ENCODE results near the gene GMDS. TPM values are rescaled to one million over a fixed set of nuclear protein-coding genes. Genes with fewer than 3 reads are reported as not detected.

GMDS gene
- total and polyA plus RNA-seq, 2 experiments from 2014 or later, result 30.1 to 36.5 TPM

GRCh38 chr6:2187826-2188225 lies 57.6 kb downstream of the GMDS start:
- H3K27ac Mint-ChIP-seq, result no peak overlapping the region
- peaks cover 15% of the 10 kb centered on the region for H3K4me1 Mint-ChIP-seq
- Histone ChIP-seq H3K4me2 (no peak overlapping the region), H2AFZ (no peak overlapping the region), H3K79me2 (replicated peaks; ENCODE audit: insufficient read depth) (peaks cover 38% of the 10 kb centered on the region), H3K27ac (ENCODE audit: low read depth) (no peak overlapping the region), H4K20me1 (replicated peaks; ENCODE audit: insufficient read depth) (peaks cover 8% of the 10 kb centered on the region; the same call in 1 of the 2 replicates), H3K36me3 (ENCODE audit: insufficient read depth) (no peaks in the 10 kb centered on the region; the same call in 1 of the 2 replicates), H3K4me1 (ENCODE audit: insufficient read depth) (peaks cover 14% of the 10 kb centered on the region), H3K27me3 (ENCODE audit: insufficient read depth) (no peaks in the 10 kb centered on the region), H3F3A (replicated peaks; ENCODE audit: low read depth) (no peaks in the 10 kb centered on the region), H3K9me2 (ENCODE audit: insufficient read depth) (0 out of 2 replicates have a peak, but pooled peaks cover 2% of the 10 kb centered on the region), H3K4me3 (no peak overlapping the region)
- H3K9me3 Mint-ChIP-seq, result peaks cover 3% of the 10 kb centered on the region; the same call in 2 of the 3 replicates
- H3K36me3 Mint-ChIP-seq (ENCODE audit: low read depth), result peaks cover 5% of the 10 kb centered on the region; the same call in 2 of the 3 replicates
- TF ChIP-seq ETS1 (IDR thresholded peaks at IDR 0.05), result no peak
- no peak for TF ChIP-seq EZH2 (IDR thresholded peaks at IDR 0.05; ENCODE audit: low read depth, unreplicated experiment)
- TF ChIP-seq, protein P1, sequence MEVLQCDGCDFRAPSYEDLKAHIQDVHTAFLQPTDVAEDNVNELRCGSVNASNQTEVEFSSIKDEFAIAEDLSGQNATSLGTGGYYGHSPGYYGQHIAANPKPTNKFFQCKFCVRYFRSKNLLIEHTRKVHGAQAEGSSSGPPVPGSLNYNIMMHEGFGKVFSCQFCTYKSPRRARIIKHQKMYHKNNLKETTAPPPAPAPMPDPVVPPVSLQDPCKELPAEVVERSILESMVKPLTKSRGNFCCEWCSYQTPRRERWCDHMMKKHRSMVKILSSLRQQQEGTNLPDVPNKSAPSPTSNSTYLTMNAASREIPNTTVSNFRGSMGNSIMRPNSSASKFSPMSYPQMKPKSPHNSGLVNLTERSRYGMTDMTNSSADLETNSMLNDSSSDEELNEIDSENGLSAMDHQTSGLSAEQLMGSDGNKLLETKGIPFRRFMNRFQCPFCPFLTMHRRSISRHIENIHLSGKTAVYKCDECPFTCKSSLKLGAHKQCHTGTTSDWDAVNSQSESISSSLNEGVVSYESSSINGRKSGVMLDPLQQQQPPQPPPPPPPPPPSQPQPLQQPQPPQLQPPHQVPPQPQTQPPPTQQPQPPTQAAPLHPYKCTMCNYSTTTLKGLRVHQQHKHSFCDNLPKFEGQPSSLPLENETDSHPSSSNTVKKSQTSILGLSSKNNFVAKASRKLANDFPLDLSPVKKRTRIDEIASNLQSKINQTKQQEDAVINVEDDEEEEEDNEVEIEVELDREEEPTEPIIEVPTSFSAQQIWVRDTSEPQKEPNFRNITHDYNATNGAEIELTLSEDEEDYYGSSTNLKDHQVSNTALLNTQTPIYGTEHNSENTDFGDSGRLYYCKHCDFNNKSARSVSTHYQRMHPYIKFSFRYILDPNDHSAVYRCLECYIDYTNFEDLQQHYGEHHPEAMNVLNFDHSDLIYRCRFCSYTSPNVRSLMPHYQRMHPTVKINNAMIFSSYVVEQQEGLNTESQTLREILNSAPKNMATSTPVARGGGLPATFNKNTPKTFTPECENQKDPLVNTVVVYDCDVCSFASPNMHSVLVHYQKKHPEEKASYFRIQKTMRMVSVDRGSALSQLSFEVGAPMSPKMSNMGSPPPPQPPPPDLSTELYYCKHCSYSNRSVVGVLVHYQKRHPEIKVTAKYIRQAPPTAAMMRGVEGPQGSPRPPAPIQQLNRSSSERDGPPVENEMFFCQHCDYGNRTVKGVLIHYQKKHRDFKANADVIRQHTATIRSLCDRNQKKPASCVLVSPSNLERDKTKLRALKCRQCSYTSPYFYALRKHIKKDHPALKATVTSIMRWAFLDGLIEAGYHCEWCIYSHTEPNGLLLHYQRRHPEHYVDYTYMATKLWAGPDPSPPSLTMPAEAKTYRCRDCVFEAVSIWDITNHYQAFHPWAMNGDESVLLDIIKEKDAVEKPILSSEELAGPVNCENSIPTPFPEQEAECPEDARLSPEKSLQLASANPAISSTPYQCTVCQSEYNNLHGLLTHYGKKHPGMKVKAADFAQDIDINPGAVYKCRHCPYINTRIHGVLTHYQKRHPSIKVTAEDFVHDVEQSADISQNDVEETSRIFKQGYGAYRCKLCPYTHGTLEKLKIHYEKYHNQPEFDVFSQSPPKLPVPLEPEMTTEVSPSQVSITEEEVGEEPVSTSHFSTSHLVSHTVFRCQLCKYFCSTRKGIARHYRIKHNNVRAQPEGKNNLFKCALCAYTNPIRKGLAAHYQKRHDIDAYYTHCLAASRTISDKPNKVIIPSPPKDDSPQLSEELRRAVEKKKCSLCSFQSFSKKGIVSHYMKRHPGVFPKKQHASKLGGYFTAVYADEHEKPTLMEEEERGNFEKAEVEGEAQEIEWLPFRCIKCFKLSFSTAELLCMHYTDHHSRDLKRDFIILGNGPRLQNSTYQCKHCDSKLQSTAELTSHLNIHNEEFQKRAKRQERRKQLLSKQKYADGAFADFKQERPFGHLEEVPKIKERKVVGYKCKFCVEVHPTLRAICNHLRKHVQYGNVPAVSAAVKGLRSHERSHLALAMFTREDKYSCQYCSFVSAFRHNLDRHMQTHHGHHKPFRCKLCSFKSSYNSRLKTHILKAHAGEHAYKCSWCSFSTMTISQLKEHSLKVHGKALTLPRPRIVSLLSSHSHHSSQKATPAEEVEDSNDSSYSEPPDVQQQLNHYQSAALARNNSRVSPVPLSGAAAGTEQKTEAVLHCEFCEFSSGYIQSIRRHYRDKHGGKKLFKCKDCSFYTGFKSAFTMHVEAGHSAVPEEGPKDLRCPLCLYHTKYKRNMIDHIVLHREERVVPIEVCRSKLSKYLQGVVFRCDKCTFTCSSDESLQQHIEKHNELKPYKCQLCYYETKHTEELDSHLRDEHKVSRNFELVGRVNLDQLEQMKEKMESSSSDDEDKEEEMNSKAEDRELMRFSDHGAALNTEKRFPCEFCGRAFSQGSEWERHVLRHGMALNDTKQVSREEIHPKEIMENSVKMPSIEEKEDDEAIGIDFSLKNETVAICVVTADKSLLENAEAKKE (CRISPR knock-in tag; IDR thresholded peaks at IDR 0.05), result no peak
- no peak for TF ChIP-seq ZNF114 (CRISPR knock-in tag; IDR thresholded peaks at IDR 0.05)
- no peak for TF ChIP-seq CREB1 (CRISPR knock-in tag; IDR thresholded peaks at IDR 0.05; ENCODE audit: low read depth)
- TF ChIP-seq REST (IDR thresholded peaks at IDR 0.05; ENCODE audit: unreplicated experiment), result no peak
- no peak for TF ChIP-seq EZH2phosphoT487 (IDR thresholded peaks at IDR 0.05; ENCODE audit: unreplicated experiment)
- TF ChIP-seq, protein P2, sequence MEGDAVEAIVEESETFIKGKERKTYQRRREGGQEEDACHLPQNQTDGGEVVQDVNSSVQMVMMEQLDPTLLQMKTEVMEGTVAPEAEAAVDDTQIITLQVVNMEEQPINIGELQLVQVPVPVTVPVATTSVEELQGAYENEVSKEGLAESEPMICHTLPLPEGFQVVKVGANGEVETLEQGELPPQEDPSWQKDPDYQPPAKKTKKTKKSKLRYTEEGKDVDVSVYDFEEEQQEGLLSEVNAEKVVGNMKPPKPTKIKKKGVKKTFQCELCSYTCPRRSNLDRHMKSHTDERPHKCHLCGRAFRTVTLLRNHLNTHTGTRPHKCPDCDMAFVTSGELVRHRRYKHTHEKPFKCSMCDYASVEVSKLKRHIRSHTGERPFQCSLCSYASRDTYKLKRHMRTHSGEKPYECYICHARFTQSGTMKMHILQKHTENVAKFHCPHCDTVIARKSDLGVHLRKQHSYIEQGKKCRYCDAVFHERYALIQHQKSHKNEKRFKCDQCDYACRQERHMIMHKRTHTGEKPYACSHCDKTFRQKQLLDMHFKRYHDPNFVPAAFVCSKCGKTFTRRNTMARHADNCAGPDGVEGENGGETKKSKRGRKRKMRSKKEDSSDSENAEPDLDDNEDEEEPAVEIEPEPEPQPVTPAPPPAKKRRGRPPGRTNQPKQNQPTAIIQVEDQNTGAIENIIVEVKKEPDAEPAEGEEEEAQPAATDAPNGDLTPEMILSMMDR (conservative IDR thresholded peaks at IDR 0.05; ENCODE audit: low read depth in 2 of 2), result no peak
- peaks cover 2% of the 10 kb centered on the region for H3K27me3 Mint-ChIP-seq (ENCODE audit: insufficient read depth, low read depth, poor library complexity)
- no peak for ATAC-seq
- DNase-seq (ENCODE audit: low spot score), result no peak
- H3K4me3 Mint-ChIP-seq, result no peak overlapping the region
